ENCODE results near the gene STARD3. TPM values are rescaled to one million over a fixed set of nuclear protein-coding genes. Genes with fewer than 3 reads are reported as not detected.

STARD3 gene
- total RNA-seq, 4 donors from 2014 or later: 44.5 to 73.6 (median 53.0) TPM

GRCh38 chr17:39688475-39688835 is 51.5 kb downstream of the STARD3 start:
- TF ChIP-seq POLR2A (IDR thresholded peaks at IDR 0.05): no peak
- TF ChIP-seq CTCF (IDR thresholded peaks at IDR 0.05): no peak
- Histone ChIP-seq H3K36me3 (peaks cover 0 to under 1% of the 10 kb centered on the region in 2 donors), H3K9me3 (no peaks in the 10 kb centered on the region), H3K4me1 (peaks cover 7 to 22% of the 10 kb centered on the region in 2 donors), H3K4me3 (replicated peaks in 1 of 3) (peak overlapping the region in 2 of 3 donors; percentile 48 to 63), H3K27me3 (no peaks in the 10 kb centered on the region), H3K27ac (peak overlapping the region; percentile 90 to 95 (median 94))
- intact Hi-C loops (cut with DNase I): loop anchor here (5.0 kb wide), 1 partner anchor 61 kb away; the partner anchor contains the start of gene PPP1R1B
- no peak for DNase-seq
- 11 to 23% methylated on average over 6 of the region's 6 CpGs for WGBS, 2 donors

- Histone ChIP-seq H3K27ac (no peak overlapping the region), H3K9me3 (no peaks in the 10 kb centered on the region), H3K4me1 (peaks cover 7 to 22% of the 10 kb centered on the region in 2 donors), H3K4me3 (replicated peaks in 1 of 3) (peak overlapping the region in 1 of 3 donors; percentile 63), H3K36me3 (no peaks in the 10 kb centered on the region), H3K27me3 (no peaks in the 10 kb centered on the region)
- DNase-seq: no peak
- intact Hi-C loops (cut with DNase I): loop anchor here (5.0 kb wide), 1 partner anchor 62 kb away; the partner anchor contains the start of gene PPP1R1B
- TF ChIP-seq POLR2A (IDR thresholded peaks at IDR 0.05) (no peak), CTCF (IDR thresholded peaks at IDR 0.05) (no peak)
- 29 to 40% methylated on average over 3 of the region's 3 CpGs for WGBS, 2 donors
Observed at GRCh38 chr17:39688945-39689344, 52.0 kb downstream of the STARD3 start.

GRCh38 chr17:39694593-39694992 is 57.6 kb downstream of the STARD3 start:
- no peak for DNase-seq
- no peaks in the 10 kb centered on the region for H3K9me3 ChIP-seq
- peaks cover 0 to 7% of the 10 kb centered on the region in 2 donors for H3K4me1 ChIP-seq
- no peak overlapping the region for H3K4me3 ChIP-seq (replicated peaks in 1 of 3)
- no peaks in the 10 kb centered on the region for H3K27me3 ChIP-seq
- no peak overlapping the region for H3K27ac ChIP-seq
- intact Hi-C loops (cut with DNase I): no loop called here
- TF ChIP-seq CTCF (IDR thresholded peaks at IDR 0.05) (no peak), POLR2A (IDR thresholded peaks at IDR 0.05) (no peak)
- WGBS, 2 donors: 85 to 86% methylated on average over 5 of the region's 5 CpGs
- no peaks in the 10 kb centered on the region for H3K36me3 ChIP-seq

- TF ChIP-seq POLR2A (IDR thresholded peaks at IDR 0.05) (no peak), CTCF (IDR thresholded peaks at IDR 0.05) (no peak)
- intact Hi-C loops (cut with DNase I): no loop called here
- Histone ChIP-seq H3K36me3 (no peaks in the 10 kb centered on the region), H3K4me3 (replicated peaks in 1 of 3) (no peak overlapping the region), H3K27ac (no peak overlapping the region), H3K4me1 (peaks cover 0 to 7% of the 10 kb centered on the region in 2 donors), H3K9me3 (no peaks in the 10 kb centered on the region), H3K27me3 (no peaks in the 10 kb centered on the region)
- 88% methylated on average over 2 of the region's 2 CpGs for WGBS, 2 donors
- DNase-seq: no peak
Observed at GRCh38 chr17:39695089-39695474, 58.1 kb downstream of the STARD3 start.

DNA sequence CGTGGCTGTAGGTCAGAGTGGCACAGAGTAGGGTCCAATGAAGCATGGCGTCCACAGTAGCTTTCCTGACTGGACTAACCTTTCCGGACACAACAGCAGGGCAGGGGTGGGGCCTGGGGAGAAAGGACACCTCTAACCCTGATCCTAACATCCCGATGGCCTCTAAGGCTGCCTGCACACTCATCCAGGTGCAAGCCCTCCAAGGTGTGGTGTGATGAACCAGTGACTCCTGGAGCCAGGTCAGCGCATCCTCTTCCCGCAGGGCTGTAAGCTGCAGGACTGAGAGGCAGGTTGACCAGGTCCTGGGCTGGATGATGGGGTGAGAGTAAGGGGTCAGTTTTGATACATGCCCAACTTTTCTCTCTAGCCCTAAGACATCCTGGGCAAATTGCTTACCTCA is 59.8 kb downstream of the STARD3 start:
- 80 to 81% methylated on average over 3 to 6 of the region's 6 CpGs for WGBS, 2 donors
- DNase-seq: no peak
- Histone ChIP-seq H3K27me3 (no peaks in the 10 kb centered on the region), H3K27ac (no peak overlapping the region), H3K9me3 (no peaks in the 10 kb centered on the region), H3K4me1 (peaks cover 6 to 14% of the 10 kb centered on the region in 2 donors), H3K36me3 (no peaks in the 10 kb centered on the region), H3K4me3 (replicated peaks in 1 of 3) (no peak overlapping the region)
- no peak for TF ChIP-seq POLR2A (IDR thresholded peaks at IDR 0.05)
- no peak for TF ChIP-seq CTCF (IDR thresholded peaks at IDR 0.05)
- intact Hi-C loops (cut with DNase I): no loop called here
